Caco-2 (cell line): ENCODE data around the gene KLHL40. TPM values are rescaled to one million over a fixed set of nuclear protein-coding genes. Genes with fewer than 3 reads are reported as not detected.

Experiments
- BruUV-seq: library from RNA; stranded (reverse); fragments of 400-500 nt; replicated peaks from 2 replicates; lab custom pipeline; 2021; lab: Mats Ljungman, UMichigan
- CTCF ChIA-PET: fragments of 300-600 bp; sonication (Branson Sonifier 250); formaldehyde crosslinking; loops from one replicate; lab custom pipeline; 2022; ENCODE audit warnings: antibody characterized with exemption; lab: Charles Lee
- POLR2A ChIA-PET: fragments of 300-600 bp; sonication (Branson Sonifier 250); formaldehyde crosslinking; loops from one replicate; lab custom pipeline; 2022; ENCODE audit warnings: antibody characterized with exemption; lab: Charles Lee
- DNase-seq, 2 experiments: peaks; one replicate each; pipeline versions ENCODE4 v3.0.0 to v3.0.0-alpha.2; 2020 to 2022
- H3K27me3 ChIP-seq: replicated peaks from 2 replicates; pipeline ENCODE4 v1.6.0; 2011; ENCODE audit warnings: low read length; ENCODE audit not compliant: control insufficient read depth, insufficient read depth
- H3K36me3 ChIP-seq: 2 replicates; pipeline ENCODE4 v1.5.1; 2011; ENCODE audit warnings: low read length; ENCODE audit not compliant: control insufficient read depth, insufficient read depth
- H3K4me1 ChIP-seq: fragments of 250-450 bp; sonication (Bioruptor Pico); 2 replicates; pipeline ENCODE4 v1.5.1; 2020; ENCODE audit warnings: mild to moderate bottlenecking
- H3K4me3 ChIP-seq: 2 replicates; pipeline ENCODE4 v1.5.1; 2011; ENCODE audit warnings: low read depth, mild to moderate bottlenecking, control low read depth, low read length
- H3K9me3 ChIP-seq: fragments of 250-450 bp; sonication (Bioruptor Pico); 2 replicates; pipeline ENCODE4 v1.5.1; 2020; ENCODE audit warnings: mild to moderate bottlenecking, moderate library complexity
- H3K27ac Mint-ChIP-seq: one replicate; pipeline ENCODE4 v1.8.0; 2022; ENCODE audit warnings: mixed read lengths; ENCODE audit not compliant: unreplicated experiment
- H3K27me3 Mint-ChIP-seq: one replicate; pipeline ENCODE4 v1.8.0; 2022; ENCODE audit warnings: mixed read lengths; ENCODE audit not compliant: insufficient read depth, unreplicated experiment
- H3K36me3 Mint-ChIP-seq: one replicate; pipeline ENCODE4 v1.8.0; 2022; ENCODE audit warnings: mild to moderate bottlenecking, mixed read lengths; ENCODE audit not compliant: insufficient read depth, unreplicated experiment
- H3K4me1 Mint-ChIP-seq: one replicate; pipeline ENCODE4 v1.8.0; 2022; ENCODE audit warnings: low read depth, mixed read lengths; ENCODE audit not compliant: unreplicated experiment
- H3K4me3 Mint-ChIP-seq: one replicate; pipeline ENCODE4 v1.8.0; 2022; ENCODE audit warnings: mild to moderate bottlenecking, moderate library complexity, mixed read lengths; ENCODE audit not compliant: unreplicated experiment
- H3K9me3 Mint-ChIP-seq: one replicate; pipeline ENCODE4 v1.8.0; 2022; ENCODE audit warnings: mixed read lengths; ENCODE audit not compliant: unreplicated experiment
- CTCF ChIP-seq, 2 experiments: fragments of 200-600 bp in 1 of 2; IDR thresholded peaks; 1 replicate in 1 of 2; 2 replicates in 1 of 2; pipeline versions ENCODE4 v1.5.1 to v1.8.0; 2011 to 2022; ENCODE audit warnings: antibody characterized with exemption in 1 of 2, control low read depth in 1 of 2, inconsistent platforms in 1 of 2, low read depth in 1 of 2, low read length in 1 of 2, mild to moderate bottlenecking in 1 of 2, moderate library complexity in 1 of 2; ENCODE audit not compliant: insufficient read depth in 1 of 2, severe bottlenecking in 1 of 2, unreplicated experiment in 1 of 2
- intact Hi-C: fragments of 100-400 bp; cut with micrococcal nuclease; formaldehyde crosslinking; loops from one replicate; pipeline ENCODE4 v1.10.0; 2022; ENCODE audit not compliant: unreplicated experiment
- total RNA-seq: library from RNA; stranded (reverse); gene quantifications from 2 replicates; pipeline ENCODE4 v1.2.3, GENCODE V29; 2022

The KLHL40 gene
- total RNA-seq, 1 experiment from 2014 or later = not detected

DNA sequence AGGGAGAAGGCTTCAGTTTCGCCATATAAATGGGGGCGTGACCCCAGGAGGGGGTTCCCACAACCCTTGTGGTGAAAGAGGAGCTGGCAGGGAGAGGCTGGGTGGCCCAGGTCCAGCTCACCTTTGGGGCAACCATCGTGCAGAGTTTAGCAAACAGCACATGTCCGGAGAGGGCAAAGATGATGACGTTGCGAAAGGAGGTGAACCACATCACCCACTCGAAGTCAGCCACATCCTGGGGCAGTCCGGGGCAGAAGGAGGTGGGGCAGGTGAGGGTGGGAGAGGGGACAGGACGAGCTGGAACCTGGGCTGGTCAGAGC is 13.5 kb downstream of the KLHL40 start:
- Mint-ChIP-seq H3K4me3 (no peak overlapping the region), H3K9me3 (no peaks in the 10 kb centered on the region), H3K27me3 (peaks cover 5% of the 10 kb centered on the region), H3K4me1 (no peaks in the 10 kb centered on the region), H3K36me3 (no peaks in the 10 kb centered on the region), H3K27ac (no peak overlapping the region)
- no peaks in the 10 kb centered on the region for H3K4me1 ChIP-seq
- no peaks in the 10 kb centered on the region; the same call in 1 of the 2 replicates for H3K27me3 ChIP-seq
- CTCF ChIA-PET = no interaction called here
- no peaks in the 10 kb centered on the region for H3K36me3 ChIP-seq
- H3K9me3 ChIP-seq = no peaks in the 10 kb centered on the region
- no peak for TF ChIP-seq CTCF (IDR thresholded peaks at IDR 0.05; ENCODE audit: insufficient read depth in 1 of 2, low read depth in 1 of 2, low read length in 1 of 2, severe bottlenecking in 1 of 2, unreplicated experiment in 1 of 2)
- no TSS peak for BruUV-seq
- H3K4me3 ChIP-seq = no peak overlapping the region
- intact Hi-C loops = no loop called here
- no peak for DNase-seq
- POLR2A ChIA-PET = no interaction called here

DNA sequence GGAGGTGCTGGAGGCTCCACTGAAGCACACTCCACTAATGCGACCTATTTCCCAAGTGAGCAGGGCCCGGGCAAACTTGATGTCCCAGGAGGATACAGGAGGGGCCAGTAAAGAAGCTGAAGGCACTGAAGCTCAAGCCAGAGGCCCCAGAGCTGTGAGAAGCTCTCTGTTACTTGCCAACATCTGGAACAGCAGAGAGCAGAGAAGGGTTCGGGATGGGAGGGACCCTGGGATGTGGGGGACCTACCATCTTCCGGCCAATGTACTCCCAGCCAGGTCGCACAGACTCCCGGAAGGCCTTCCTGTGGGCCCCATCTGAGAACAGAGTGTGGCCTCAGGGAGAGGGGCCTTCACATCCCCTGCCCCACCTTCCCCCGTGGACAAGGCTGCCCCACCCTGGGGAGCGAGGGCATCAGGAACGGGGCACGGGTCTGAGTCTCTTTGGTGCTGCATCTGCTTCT is 14.2 kb downstream of the KLHL40 start:
- H3K4me1 ChIP-seq = no peaks in the 10 kb centered on the region
- H3K27me3 ChIP-seq = no peaks in the 10 kb centered on the region; the same call in 1 of the 2 replicates
- no peaks in the 10 kb centered on the region for H3K36me3 ChIP-seq
- BruUV-seq = no TSS peak
- CTCF ChIA-PET = no interaction called here
- no peak overlapping the region for H3K4me3 ChIP-seq
- H3K36me3 Mint-ChIP-seq = no peaks in the 10 kb centered on the region
- intact Hi-C loops = no loop called here
- no peaks in the 10 kb centered on the region for H3K9me3 Mint-ChIP-seq
- no peak for DNase-seq
- peaks cover 5% of the 10 kb centered on the region for H3K27me3 Mint-ChIP-seq
- no peak overlapping the region for H3K4me3 Mint-ChIP-seq
- H3K27ac Mint-ChIP-seq = no peak overlapping the region
- POLR2A ChIA-PET = no interaction called here
- H3K4me1 Mint-ChIP-seq = no peaks in the 10 kb centered on the region
- no peak for TF ChIP-seq CTCF (IDR thresholded peaks at IDR 0.05; ENCODE audit: insufficient read depth in 1 of 2, low read depth in 1 of 2, low read length in 1 of 2, severe bottlenecking in 1 of 2, unreplicated experiment in 1 of 2)
- H3K9me3 ChIP-seq = no peaks in the 10 kb centered on the region

DNA sequence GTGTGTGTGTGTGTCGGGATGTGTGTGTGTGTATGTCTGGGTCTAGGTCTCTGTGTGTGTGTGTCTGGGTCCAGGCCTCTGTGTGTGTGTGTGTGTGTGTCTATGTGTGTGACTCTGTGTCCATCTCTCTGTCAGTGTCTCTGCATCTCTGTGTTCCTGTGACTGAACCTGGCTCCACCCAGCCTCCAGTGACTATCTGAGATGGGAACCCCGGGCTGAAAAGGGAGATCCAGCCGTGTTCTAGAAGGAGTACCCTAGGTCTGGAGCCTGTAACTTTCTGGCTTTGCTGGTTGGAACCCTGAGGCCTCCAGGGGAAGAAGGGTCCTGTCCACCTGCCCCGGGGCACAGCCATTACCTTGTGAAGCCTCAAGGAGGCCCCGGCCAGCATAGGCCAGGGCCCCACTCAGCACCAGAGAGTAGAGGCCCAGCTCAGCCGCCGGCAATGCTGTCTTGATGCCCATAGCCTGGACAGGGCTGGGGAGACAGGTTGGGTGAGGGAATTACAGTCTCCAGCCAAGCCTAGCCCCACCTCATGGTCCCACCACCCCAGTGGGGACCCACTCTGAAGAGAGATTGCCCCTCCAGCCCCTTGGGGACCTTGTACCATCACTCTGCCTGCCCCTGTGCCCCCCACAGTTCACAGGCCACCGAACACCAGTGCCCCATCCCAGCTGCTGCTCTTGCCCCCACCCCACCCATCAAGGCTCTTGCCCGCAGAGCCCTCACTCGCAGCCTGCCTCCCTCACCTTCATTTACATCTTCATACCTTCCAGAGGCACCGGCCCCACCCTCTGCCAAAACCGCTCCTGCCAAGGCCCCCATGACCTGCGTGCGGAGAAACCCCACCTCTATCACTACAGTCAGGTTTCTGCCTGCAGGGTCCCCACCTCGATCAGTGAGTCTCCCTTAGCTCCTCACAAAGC is 15.3 kb downstream of the KLHL40 start:
- Mint-ChIP-seq H3K36me3 (no peaks in the 10 kb centered on the region), H3K4me3 (no peak overlapping the region), H3K27ac (no peak overlapping the region), H3K27me3 (peaks cover 5% of the 10 kb centered on the region), H3K9me3 (no peaks in the 10 kb centered on the region), H3K4me1 (no peaks in the 10 kb centered on the region)
- no peak for TF ChIP-seq CTCF (IDR thresholded peaks at IDR 0.05; ENCODE audit: insufficient read depth in 1 of 2, low read depth in 1 of 2, low read length in 1 of 2, severe bottlenecking in 1 of 2, unreplicated experiment in 1 of 2)
- no TSS peak for BruUV-seq
- no peak for DNase-seq
- POLR2A ChIA-PET = no interaction called here
- CTCF ChIA-PET = no interaction called here
- Histone ChIP-seq H3K27me3 (no peaks in the 10 kb centered on the region; the same call in 1 of the 2 replicates), H3K9me3 (no peaks in the 10 kb centered on the region), H3K4me1 (no peaks in the 10 kb centered on the region), H3K4me3 (no peak overlapping the region), H3K36me3 (no peaks in the 10 kb centered on the region)
- intact Hi-C loops = no loop called here
